Loucy (cell line): Measurements from ENCODE around the gene DPEP3.

Experiments
- EZH2phosphoT487 ChIP-seq: fragments of 200-600 bp; IDR thresholded peaks from 2 replicates; pipeline ENCODE4 v1.6.1; 2018; ENCODE audit warnings: antibody characterized with exemption, mild to moderate bottlenecking, moderate library complexity, borderline replicate concordance
- TF ChIP-seq, protein P1 (sequence below): fragments of 200-600 bp; sonication (generic); conservative IDR thresholded peaks from 2 replicates; pipeline ENCODE4 v1.5.1; 2014; ENCODE audit warnings: mild to moderate bottlenecking, antibody characterized with exemption, low read length

DNA sequence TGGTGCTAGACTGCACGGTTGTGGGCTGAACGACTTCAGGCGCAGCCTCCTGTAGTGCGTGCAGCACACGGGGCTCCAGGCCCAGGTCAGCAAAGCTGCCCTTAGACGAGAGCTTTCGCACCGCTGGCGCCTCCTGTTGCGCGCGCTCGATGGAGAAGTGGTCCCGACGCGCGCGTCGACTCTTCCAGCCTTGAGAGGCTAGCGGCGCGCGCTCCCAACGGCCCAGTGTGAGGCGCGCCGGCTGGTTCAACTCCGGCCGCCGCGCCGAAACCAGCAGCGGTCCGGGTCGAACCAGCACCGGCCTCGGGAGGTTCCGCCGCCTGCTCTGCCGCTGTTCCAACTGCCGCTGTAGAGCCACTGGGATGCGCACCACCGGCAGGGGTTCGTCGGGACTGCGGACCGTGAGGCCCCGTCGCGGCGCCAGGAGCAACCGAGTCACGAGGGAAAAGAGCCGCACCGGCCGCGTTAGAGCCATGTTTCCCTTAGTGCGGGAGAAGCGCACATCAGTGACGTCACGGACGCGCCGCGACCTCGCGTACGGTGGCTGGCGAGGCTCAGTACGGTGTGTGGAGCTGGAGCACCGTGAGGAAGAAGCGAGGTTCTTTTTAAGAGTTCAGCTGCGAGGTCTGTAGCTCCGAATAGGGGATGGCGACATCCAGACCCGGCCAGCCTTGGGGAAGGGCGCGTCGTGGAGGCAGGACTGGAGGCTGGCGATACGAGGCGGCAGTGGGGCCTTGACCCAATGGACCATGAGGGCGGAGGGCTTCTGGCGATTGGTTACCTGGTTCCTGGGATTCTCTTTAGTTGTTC, 42.6 kb upstream of the DPEP3 start, which contains the start of the genes DDX28 and DUS2:
- TF ChIP-seq, protein P1, sequence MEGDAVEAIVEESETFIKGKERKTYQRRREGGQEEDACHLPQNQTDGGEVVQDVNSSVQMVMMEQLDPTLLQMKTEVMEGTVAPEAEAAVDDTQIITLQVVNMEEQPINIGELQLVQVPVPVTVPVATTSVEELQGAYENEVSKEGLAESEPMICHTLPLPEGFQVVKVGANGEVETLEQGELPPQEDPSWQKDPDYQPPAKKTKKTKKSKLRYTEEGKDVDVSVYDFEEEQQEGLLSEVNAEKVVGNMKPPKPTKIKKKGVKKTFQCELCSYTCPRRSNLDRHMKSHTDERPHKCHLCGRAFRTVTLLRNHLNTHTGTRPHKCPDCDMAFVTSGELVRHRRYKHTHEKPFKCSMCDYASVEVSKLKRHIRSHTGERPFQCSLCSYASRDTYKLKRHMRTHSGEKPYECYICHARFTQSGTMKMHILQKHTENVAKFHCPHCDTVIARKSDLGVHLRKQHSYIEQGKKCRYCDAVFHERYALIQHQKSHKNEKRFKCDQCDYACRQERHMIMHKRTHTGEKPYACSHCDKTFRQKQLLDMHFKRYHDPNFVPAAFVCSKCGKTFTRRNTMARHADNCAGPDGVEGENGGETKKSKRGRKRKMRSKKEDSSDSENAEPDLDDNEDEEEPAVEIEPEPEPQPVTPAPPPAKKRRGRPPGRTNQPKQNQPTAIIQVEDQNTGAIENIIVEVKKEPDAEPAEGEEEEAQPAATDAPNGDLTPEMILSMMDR, result no peak
- TF ChIP-seq EZH2phosphoT487, result no peak
